Rectal smooth muscle tissue (tissue), 1 donor: Measurements from ENCODE around the gene KLHL2.
"Not testable (repeated sequence)": the region's sequence is repeated elsewhere in the genome, so short reads cannot be mapped to it uniquely, and the experiment has no call there.

Source experiments
- H3K27ac ChIP-seq: one replicate; pipeline ENCODE4 v1.7.0; 2013; ENCODE audit warnings: low read depth, low read length, inconsistent platforms
- H3K27me3 ChIP-seq: one replicate; pipeline ENCODE4 v1.7.0; 2013; ENCODE audit warnings: low read length; ENCODE audit not compliant: control insufficient read depth, insufficient read depth
- H3K36me3 ChIP-seq: one replicate; pipeline ENCODE4 v1.7.0; 2013; ENCODE audit warnings: low read length; ENCODE audit not compliant: control insufficient read depth, insufficient read depth
- H3K4me1 ChIP-seq: one replicate; pipeline ENCODE4 v1.7.0; 2013; ENCODE audit warnings: low read length; ENCODE audit not compliant: control insufficient read depth, insufficient read depth
- H3K4me3 ChIP-seq: one replicate; pipeline ENCODE4 v1.7.0; 2013; ENCODE audit warnings: low read length
- H3K9ac ChIP-seq: one replicate; pipeline ENCODE4 v1.7.0; 2013; ENCODE audit warnings: low read length

The KLHL2 gene

GRCh38 chr4:165248904-165249303 lies 41.5 kb downstream of the KLHL2 start:
- H3K36me3 ChIP-seq, H3K27ac ChIP-seq, H3K27me3 ChIP-seq, H3K9ac ChIP-seq, H3K4me1 ChIP-seq, H3K4me3 ChIP-seq: not testable (repeated sequence)

- not testable (repeated sequence) for H3K27ac ChIP-seq, H3K9ac ChIP-seq, H3K4me1 ChIP-seq, H3K27me3 ChIP-seq, H3K4me3 ChIP-seq, H3K36me3 ChIP-seq
Measured at GRCh38 chr4:165254771-165255170, 47.4 kb downstream of the KLHL2 start.

DNA sequence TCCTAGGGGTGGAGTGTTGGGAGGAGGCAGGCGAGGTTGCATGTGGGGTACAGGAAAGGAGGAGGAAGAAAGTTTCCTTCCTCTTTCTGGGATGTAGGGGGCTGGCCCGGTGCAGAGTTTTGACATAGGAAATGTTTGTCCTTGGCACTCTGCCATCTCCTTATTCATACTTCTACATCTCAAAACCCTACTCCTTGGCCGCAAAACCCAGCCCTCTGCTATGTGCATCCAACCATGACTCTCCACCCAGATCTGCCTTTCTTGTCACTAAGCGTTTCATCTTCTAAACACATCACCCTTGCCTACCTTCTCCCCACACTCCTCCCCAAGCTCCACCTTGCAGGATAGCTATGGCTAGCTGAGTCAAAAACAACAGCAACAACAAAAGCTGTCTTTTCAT lies 48.1 kb downstream of the KLHL2 start:
- not testable (repeated sequence) for H3K4me1 ChIP-seq, H3K36me3 ChIP-seq, H3K4me3 ChIP-seq, H3K27me3 ChIP-seq, H3K27ac ChIP-seq, H3K9ac ChIP-seq

GRCh38 chr4:165256074-165256659 lies 48.8 kb downstream of the KLHL2 start:
- not testable (repeated sequence) for H3K27me3 ChIP-seq, H3K27ac ChIP-seq, H3K4me1 ChIP-seq, H3K9ac ChIP-seq, H3K4me3 ChIP-seq, H3K36me3 ChIP-seq

- not testable (repeated sequence) for H3K36me3 ChIP-seq, H3K4me3 ChIP-seq, H3K27ac ChIP-seq, H3K9ac ChIP-seq, H3K27me3 ChIP-seq, H3K4me1 ChIP-seq
Measured at GRCh38 chr4:165259776-165260175, 52.4 kb downstream of the KLHL2 start.

DNA sequence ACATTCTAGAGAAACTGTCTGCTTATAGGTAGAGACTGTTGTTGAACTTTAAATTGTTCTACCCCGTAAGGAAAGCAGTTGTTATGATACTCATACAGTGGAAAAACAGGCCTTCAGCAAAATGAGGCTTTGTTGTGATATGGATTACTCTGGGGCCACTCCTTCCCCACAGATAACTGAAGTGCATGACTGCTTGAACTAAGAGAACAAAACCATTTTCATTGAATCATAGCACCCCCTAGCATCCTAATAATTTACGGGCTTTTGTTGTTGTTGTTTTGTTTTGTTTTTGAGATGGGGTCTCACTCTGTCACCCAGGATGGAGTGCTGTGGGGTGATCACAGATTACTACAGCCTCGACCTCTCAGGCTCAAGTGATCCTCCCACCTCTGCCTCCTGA lies 54.9 kb downstream of the KLHL2 start:
- H3K27me3 ChIP-seq, H3K36me3 ChIP-seq, H3K9ac ChIP-seq, H3K4me3 ChIP-seq, H3K4me1 ChIP-seq, H3K27ac ChIP-seq: not testable (repeated sequence)

- not testable (repeated sequence) for H3K36me3 ChIP-seq, H3K9ac ChIP-seq, H3K4me1 ChIP-seq, H3K27me3 ChIP-seq, H3K27ac ChIP-seq, H3K4me3 ChIP-seq
Measured at GRCh38 chr4:165263466-165263865, 56.1 kb downstream of the KLHL2 start.

DNA sequence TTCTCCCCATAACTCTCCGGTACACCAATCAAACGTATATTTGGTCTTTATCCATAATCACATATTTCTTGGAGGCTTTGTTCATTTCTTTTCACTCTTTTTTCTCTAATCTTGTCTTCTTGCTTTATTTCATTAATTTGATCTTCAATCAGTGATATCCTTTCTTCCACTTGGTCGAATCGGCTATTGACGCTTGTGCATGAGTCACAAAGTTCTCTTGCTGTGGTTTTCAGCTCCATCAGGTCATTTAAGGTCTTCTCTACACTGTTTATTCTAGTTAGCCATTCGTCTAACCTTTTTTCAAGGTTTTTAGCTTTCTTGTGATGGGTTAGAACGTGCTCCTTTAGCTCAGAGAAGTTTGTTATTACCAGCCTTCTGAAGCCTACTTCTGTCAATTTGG lies 62.6 kb downstream of the KLHL2 start:
- H3K4me1 ChIP-seq, H3K9ac ChIP-seq, H3K36me3 ChIP-seq, H3K4me3 ChIP-seq, H3K27me3 ChIP-seq, H3K27ac ChIP-seq: not testable (repeated sequence)

DNA sequence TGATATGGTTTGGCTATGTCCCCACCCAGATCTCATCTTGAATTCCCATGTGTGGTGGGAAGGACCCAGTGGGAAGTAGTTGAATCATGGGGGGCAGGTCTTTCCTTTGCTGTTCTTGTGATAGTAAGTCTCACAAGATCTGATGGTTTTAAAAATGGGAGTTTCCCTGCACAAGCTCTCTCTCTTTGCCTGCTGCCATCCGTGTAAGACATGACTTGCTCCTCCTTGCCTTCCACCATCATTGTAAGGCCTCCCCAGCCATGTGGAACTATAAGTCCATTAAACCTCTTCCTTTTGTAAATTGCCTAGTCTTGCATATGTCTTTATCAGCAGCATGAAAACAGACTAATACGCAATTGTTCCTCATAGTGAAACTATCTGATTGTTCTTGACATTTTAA lies 66.1 kb downstream of the KLHL2 start:
- not testable (repeated sequence) for H3K27ac ChIP-seq, H3K27me3 ChIP-seq, H3K36me3 ChIP-seq, H3K9ac ChIP-seq, H3K4me3 ChIP-seq, H3K4me1 ChIP-seq

GRCh38 chr4:165275357-165275756 lies 68.0 kb downstream of the KLHL2 start:
- H3K4me1 ChIP-seq, H3K27me3 ChIP-seq, H3K9ac ChIP-seq, H3K36me3 ChIP-seq, H3K27ac ChIP-seq, H3K4me3 ChIP-seq: not testable (repeated sequence)

GRCh38 chr4:165279531-165279930 lies 72.2 kb downstream of the KLHL2 start:
- not testable (repeated sequence) for H3K4me1 ChIP-seq, H3K27ac ChIP-seq, H3K9ac ChIP-seq, H3K4me3 ChIP-seq, H3K36me3 ChIP-seq, H3K27me3 ChIP-seq

GRCh38 chr4:165284697-165285096 lies 77.3 kb downstream of the KLHL2 start:
- not testable (repeated sequence) for H3K4me1 ChIP-seq, H3K27ac ChIP-seq, H3K9ac ChIP-seq, H3K4me3 ChIP-seq, H3K27me3 ChIP-seq, H3K36me3 ChIP-seq

GRCh38 chr4:165286619-165287340 lies 79.4 kb downstream of the KLHL2 start:
- not testable (repeated sequence) for H3K4me3 ChIP-seq, H3K9ac ChIP-seq, H3K36me3 ChIP-seq, H3K27ac ChIP-seq, H3K27me3 ChIP-seq, H3K4me1 ChIP-seq
